Measurements from ENCODE around the gene TBC1D20. TPM values are rescaled to one million over a fixed set of nuclear protein-coding genes. Genes with fewer than 3 reads are reported as not detected.

The TBC1D20 gene
- total and polyA plus RNA-seq, 2 experiments from 2014 or later: 4.8 to 15.0 TPM

GRCh38 chr20:419556-420165 lies 42.7 kb downstream of the TBC1D20 start:
- H3K27me3 Mint-ChIP-seq (ENCODE audit: insufficient read depth, low read depth, poor library complexity): peaks cover 10% of the 10 kb centered on the region
- H3K4me3 ChIP-seq: no peak overlapping the region
- peaks cover 60% of the 10 kb centered on the region for H3K36me3 Mint-ChIP-seq (ENCODE audit: low read depth)
- no peaks in the 10 kb centered on the region for H3K9me2 ChIP-seq (ENCODE audit: insufficient read depth)
- H4K20me1 ChIP-seq (replicated peaks; ENCODE audit: insufficient read depth): peaks cover 11% of the 10 kb centered on the region; the same call in 1 of the 2 replicates
- no peak overlapping the region for H3K4me2 ChIP-seq
- H3K9me3 Mint-ChIP-seq: peaks cover 8% of the 10 kb centered on the region; the same call in 1 of the 3 replicates
- no peak overlapping the region for H3K27ac ChIP-seq (ENCODE audit: low read depth)
- H3K27me3 ChIP-seq (ENCODE audit: insufficient read depth): no peaks in the 10 kb centered on the region
- H3K79me2 ChIP-seq (replicated peaks; ENCODE audit: insufficient read depth): no peaks in the 10 kb centered on the region
- TF ChIP-seq POLR2AphosphoS5 (IDR thresholded peaks at IDR 0.05; ENCODE audit: low read depth): no peak
- no peak for TF ChIP-seq CREB1 (CRISPR knock-in tag; IDR thresholded peaks at IDR 0.05; ENCODE audit: low read depth)
- TF ChIP-seq, protein P1, sequence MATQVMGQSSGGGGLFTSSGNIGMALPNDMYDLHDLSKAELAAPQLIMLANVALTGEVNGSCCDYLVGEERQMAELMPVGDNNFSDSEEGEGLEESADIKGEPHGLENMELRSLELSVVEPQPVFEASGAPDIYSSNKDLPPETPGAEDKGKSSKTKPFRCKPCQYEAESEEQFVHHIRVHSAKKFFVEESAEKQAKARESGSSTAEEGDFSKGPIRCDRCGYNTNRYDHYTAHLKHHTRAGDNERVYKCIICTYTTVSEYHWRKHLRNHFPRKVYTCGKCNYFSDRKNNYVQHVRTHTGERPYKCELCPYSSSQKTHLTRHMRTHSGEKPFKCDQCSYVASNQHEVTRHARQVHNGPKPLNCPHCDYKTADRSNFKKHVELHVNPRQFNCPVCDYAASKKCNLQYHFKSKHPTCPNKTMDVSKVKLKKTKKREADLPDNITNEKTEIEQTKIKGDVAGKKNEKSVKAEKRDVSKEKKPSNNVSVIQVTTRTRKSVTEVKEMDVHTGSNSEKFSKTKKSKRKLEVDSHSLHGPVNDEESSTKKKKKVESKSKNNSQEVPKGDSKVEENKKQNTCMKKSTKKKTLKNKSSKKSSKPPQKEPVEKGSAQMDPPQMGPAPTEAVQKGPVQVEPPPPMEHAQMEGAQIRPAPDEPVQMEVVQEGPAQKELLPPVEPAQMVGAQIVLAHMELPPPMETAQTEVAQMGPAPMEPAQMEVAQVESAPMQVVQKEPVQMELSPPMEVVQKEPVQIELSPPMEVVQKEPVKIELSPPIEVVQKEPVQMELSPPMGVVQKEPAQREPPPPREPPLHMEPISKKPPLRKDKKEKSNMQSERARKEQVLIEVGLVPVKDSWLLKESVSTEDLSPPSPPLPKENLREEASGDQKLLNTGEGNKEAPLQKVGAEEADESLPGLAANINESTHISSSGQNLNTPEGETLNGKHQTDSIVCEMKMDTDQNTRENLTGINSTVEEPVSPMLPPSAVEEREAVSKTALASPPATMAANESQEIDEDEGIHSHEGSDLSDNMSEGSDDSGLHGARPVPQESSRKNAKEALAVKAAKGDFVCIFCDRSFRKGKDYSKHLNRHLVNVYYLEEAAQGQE (IDR thresholded peaks at IDR 0.05; ENCODE audit: unreplicated experiment): no peak
- TF ChIP-seq STAT1 (IDR thresholded peaks at IDR 0.05; ENCODE audit: unreplicated experiment): no peak
- TF ChIP-seq, protein P2, sequence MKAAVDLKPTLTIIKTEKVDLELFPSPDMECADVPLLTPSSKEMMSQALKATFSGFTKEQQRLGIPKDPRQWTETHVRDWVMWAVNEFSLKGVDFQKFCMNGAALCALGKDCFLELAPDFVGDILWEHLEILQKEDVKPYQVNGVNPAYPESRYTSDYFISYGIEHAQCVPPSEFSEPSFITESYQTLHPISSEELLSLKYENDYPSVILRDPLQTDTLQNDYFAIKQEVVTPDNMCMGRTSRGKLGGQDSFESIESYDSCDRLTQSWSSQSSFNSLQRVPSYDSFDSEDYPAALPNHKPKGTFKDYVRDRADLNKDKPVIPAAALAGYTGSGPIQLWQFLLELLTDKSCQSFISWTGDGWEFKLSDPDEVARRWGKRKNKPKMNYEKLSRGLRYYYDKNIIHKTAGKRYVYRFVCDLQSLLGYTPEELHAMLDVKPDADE (IDR thresholded peaks at IDR 0.05): no peak
- TF ChIP-seq CTCF (conservative IDR thresholded peaks at IDR 0.05; ENCODE audit: low read depth in 2 of 2): no peak
- no peak for TF ChIP-seq EZH2 (IDR thresholded peaks at IDR 0.05; ENCODE audit: low read depth, unreplicated experiment)
- TF ChIP-seq EZH2phosphoT487 (IDR thresholded peaks at IDR 0.05; ENCODE audit: unreplicated experiment): no peak
- no peak for TF ChIP-seq NANOG (IDR thresholded peaks at IDR 0.05; ENCODE audit: borderline replicate concordance)
- TF ChIP-seq ZNF114 (CRISPR knock-in tag; IDR thresholded peaks at IDR 0.05): no peak
- TF ChIP-seq, protein P3, sequence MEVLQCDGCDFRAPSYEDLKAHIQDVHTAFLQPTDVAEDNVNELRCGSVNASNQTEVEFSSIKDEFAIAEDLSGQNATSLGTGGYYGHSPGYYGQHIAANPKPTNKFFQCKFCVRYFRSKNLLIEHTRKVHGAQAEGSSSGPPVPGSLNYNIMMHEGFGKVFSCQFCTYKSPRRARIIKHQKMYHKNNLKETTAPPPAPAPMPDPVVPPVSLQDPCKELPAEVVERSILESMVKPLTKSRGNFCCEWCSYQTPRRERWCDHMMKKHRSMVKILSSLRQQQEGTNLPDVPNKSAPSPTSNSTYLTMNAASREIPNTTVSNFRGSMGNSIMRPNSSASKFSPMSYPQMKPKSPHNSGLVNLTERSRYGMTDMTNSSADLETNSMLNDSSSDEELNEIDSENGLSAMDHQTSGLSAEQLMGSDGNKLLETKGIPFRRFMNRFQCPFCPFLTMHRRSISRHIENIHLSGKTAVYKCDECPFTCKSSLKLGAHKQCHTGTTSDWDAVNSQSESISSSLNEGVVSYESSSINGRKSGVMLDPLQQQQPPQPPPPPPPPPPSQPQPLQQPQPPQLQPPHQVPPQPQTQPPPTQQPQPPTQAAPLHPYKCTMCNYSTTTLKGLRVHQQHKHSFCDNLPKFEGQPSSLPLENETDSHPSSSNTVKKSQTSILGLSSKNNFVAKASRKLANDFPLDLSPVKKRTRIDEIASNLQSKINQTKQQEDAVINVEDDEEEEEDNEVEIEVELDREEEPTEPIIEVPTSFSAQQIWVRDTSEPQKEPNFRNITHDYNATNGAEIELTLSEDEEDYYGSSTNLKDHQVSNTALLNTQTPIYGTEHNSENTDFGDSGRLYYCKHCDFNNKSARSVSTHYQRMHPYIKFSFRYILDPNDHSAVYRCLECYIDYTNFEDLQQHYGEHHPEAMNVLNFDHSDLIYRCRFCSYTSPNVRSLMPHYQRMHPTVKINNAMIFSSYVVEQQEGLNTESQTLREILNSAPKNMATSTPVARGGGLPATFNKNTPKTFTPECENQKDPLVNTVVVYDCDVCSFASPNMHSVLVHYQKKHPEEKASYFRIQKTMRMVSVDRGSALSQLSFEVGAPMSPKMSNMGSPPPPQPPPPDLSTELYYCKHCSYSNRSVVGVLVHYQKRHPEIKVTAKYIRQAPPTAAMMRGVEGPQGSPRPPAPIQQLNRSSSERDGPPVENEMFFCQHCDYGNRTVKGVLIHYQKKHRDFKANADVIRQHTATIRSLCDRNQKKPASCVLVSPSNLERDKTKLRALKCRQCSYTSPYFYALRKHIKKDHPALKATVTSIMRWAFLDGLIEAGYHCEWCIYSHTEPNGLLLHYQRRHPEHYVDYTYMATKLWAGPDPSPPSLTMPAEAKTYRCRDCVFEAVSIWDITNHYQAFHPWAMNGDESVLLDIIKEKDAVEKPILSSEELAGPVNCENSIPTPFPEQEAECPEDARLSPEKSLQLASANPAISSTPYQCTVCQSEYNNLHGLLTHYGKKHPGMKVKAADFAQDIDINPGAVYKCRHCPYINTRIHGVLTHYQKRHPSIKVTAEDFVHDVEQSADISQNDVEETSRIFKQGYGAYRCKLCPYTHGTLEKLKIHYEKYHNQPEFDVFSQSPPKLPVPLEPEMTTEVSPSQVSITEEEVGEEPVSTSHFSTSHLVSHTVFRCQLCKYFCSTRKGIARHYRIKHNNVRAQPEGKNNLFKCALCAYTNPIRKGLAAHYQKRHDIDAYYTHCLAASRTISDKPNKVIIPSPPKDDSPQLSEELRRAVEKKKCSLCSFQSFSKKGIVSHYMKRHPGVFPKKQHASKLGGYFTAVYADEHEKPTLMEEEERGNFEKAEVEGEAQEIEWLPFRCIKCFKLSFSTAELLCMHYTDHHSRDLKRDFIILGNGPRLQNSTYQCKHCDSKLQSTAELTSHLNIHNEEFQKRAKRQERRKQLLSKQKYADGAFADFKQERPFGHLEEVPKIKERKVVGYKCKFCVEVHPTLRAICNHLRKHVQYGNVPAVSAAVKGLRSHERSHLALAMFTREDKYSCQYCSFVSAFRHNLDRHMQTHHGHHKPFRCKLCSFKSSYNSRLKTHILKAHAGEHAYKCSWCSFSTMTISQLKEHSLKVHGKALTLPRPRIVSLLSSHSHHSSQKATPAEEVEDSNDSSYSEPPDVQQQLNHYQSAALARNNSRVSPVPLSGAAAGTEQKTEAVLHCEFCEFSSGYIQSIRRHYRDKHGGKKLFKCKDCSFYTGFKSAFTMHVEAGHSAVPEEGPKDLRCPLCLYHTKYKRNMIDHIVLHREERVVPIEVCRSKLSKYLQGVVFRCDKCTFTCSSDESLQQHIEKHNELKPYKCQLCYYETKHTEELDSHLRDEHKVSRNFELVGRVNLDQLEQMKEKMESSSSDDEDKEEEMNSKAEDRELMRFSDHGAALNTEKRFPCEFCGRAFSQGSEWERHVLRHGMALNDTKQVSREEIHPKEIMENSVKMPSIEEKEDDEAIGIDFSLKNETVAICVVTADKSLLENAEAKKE (CRISPR knock-in tag; IDR thresholded peaks at IDR 0.05): no peak
- TF ChIP-seq JUNB (IDR thresholded peaks at IDR 0.05; ENCODE audit: unreplicated experiment): no peak
- no peak for TF ChIP-seq ZNF331 (CRISPR knock-in tag; IDR thresholded peaks at IDR 0.05; ENCODE audit: low read depth)
- H3K36me3 ChIP-seq (ENCODE audit: insufficient read depth): peaks cover 11% of the 10 kb centered on the region; the same call in 1 of the 2 replicates
- no peak overlapping the region for H3K27ac Mint-ChIP-seq
- no peaks in the 10 kb centered on the region for H3K4me1 ChIP-seq (ENCODE audit: insufficient read depth)
- no peaks in the 10 kb centered on the region for H3F3A ChIP-seq (replicated peaks; ENCODE audit: low read depth)
- H2AFZ ChIP-seq: no peak overlapping the region
- no peak overlapping the region for H3K4me3 Mint-ChIP-seq
- no peaks in the 10 kb centered on the region; the same call in 2 of the 3 replicates for H3K4me1 Mint-ChIP-seq
- DNase-seq (ENCODE audit: low spot score) (peak; percentile 41), ATAC-seq (peak; percentile 34)

Measured in GM23338 (cell line).